Ovary (tissue), 9 donors: ENCODE data around the gene PTPN3. TPM values are rescaled to one million over a fixed set of nuclear protein-coding genes. Genes with fewer than 3 reads are reported as not detected.

Experiments
- DNase-seq, 5 donors: peaks; one replicate each; pipeline ENCODE4 v3.0.0-alpha.2; 2019 to 2020
- H3K27ac ChIP-seq, 2 donors: fragments of 200-600 bp; one replicate each; pipeline versions ENCODE4 v1.5.1 to v1.8.0; 2019 to 2022
- H3K27me3 ChIP-seq: fragments of 200-600 bp; one replicate; pipeline ENCODE4 v1.8.0; 2022
- H3K36me3 ChIP-seq: fragments of 200-600 bp; sonication (generic); one replicate; pipeline ENCODE4 v1.5.1; 2019
- H3K4me1 ChIP-seq: one replicate; pipeline ENCODE4 v1.8.1; 2013; ENCODE audit warnings: mild to moderate bottlenecking, moderate library complexity; ENCODE audit not compliant: insufficient read depth
- H3K4me3 ChIP-seq: fragments of 200-600 bp; sonication (generic); one replicate; pipeline ENCODE4 v1.5.1; 2017
- H3K9me3 ChIP-seq, 2 donors: fragments of 200-600 bp in 1 of 2; sonication (generic) in 1 of 2; one replicate each; pipeline versions ENCODE4 v1.5.1 to v1.8.1; 2013 to 2019; ENCODE audit warnings: mild to moderate bottlenecking in 1 of 2, moderate library complexity in 1 of 2
- EP300 ChIP-seq: sonication (generic); formaldehyde crosslinking; IDR thresholded peaks from one replicate; pipeline ENCODE4 v1.6.1; 2017; ENCODE audit warnings: antibody characterized with exemption
- POLR2A ChIP-seq: fragments of 450-650 bp; IDR thresholded peaks from one replicate; pipeline ENCODE4 v1.6.1; 2017; ENCODE audit warnings: antibody characterized with exemption, mild to moderate bottlenecking, moderate library complexity
- WGBS, 3 donors: extraction: QIAGEN DNeasy Blood & Tissue Kit in 1 of 3; methylation state at CpG; one replicate each; pipeline versions ENCODE4 v1.1.5 to v1.1.7; 2013 to 2017; 5-methylcytosine and 5-hydroxymethylcytosine counted together
- intact Hi-C, 4 donors: fragments of 100-400 bp; cut with DNase I; formaldehyde crosslinking; loops; one replicate each; pipeline versions ENCODE4 v1.11.0 to v1.15.1; 2022 to 2023
- polyA plus RNA-seq, 2 donors: library from polyadenylated mRNA; stranded (reverse); fragments of 200-250 nt in 1 of 2; fragments of 350-450 nt in 1 of 2; fragmentation: Illumina TruSeq in 1 of 2; extraction: RNeasy Lipid Tissue Mini Kit (QIAGEN cat#74804) in 1 of 2; gene quantifications; one replicate each; pipeline ENCODE4 v1.2.3, GENCODE V29; 2013 to 2014
- total RNA-seq, 7 donors: library from RNA; depleted of rRNA in 2 of 7; stranded (reverse); fragments of >200 nt in 2 of 7; fragmentation: NEBNext Ultra II Directional in 3 of 7; extraction: Animal tissue kit (Norgen Biotek cat#: 25700) in 3 of 7; gene quantifications; one replicate each; pipeline versions ENCODE4 v1.1.0 to v1.2.4, GENCODE V29; 2016 to 2023
- TF ChIP-seq, protein P1 (sequence below), 3 donors: fragments of 450-650 bp in 2 of 3; fragments of 200-600 bp in 1 of 3; IDR thresholded peaks; one replicate each; pipeline versions ENCODE4 v1.5.1 to v1.8.0; 2016 to 2022; ENCODE audit warnings: antibody characterized with exemption in 3 of 3, mild to moderate bottlenecking in 1 of 3
- donor health status: DM: no; HTN: no; CAD: no; lungs with moderate emphysema.
- donor health status: DM: no; HTN: no; CAD: no.
- donor health status: Bipolar disorder and iron deficiency.
- donor health status: DM: yes; HTN: yes; CAD: no.
- donor health status: DM: no; HTN: no; CAD: no.
- donor health status: DM: yes; HTN: yes; CAD: no.

Gene PTPN3
- total and polyA plus RNA-seq, 9 donors = 0.20 to 17.8 (median 1.6) TPM

DNA sequence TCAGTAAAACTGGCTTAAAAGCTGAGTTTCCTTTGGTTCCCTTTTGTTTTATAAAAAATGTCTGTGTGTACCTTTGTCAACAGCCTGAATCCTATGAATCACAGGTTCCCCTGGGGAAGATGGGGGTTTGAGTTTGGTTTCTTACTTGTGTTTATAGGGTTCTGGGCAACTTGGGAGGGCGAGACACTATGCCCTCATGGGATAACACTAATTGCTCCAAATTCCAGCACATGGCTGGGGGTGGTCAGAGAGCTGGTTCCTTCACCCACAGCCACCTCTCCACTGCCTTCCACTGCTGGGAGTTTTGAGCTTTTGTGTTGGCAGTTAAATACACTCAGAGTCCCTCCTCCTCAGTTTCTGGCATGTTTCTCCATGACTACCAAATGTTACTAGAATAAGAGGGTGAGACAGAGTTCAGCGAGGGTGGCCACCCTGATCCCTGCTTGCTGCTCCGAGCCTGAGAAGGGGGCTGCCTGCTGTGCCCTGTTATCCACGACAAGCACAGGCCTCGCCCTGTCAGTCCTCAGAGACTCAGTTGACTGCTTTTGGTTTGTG is 94.3 kb downstream of the PTPN3 start:
- WGBS, 3 donors = 68 to 76% (median 74%) methylated on average over 5 of the region's 5 CpGs
- no peak for DNase-seq
- Histone ChIP-seq H3K4me3 (no peak overlapping the region), H3K36me3 (no peaks in the 10 kb centered on the region), H3K27me3 (no peaks in the 10 kb centered on the region), H3K4me1 (no peaks in the 10 kb centered on the region), H3K27ac (no peak overlapping the region), H3K9me3 (no peaks in the 10 kb centered on the region)
- TF ChIP-seq EP300 (no peak), POLR2A (no peak)
- TF ChIP-seq, protein P1, sequence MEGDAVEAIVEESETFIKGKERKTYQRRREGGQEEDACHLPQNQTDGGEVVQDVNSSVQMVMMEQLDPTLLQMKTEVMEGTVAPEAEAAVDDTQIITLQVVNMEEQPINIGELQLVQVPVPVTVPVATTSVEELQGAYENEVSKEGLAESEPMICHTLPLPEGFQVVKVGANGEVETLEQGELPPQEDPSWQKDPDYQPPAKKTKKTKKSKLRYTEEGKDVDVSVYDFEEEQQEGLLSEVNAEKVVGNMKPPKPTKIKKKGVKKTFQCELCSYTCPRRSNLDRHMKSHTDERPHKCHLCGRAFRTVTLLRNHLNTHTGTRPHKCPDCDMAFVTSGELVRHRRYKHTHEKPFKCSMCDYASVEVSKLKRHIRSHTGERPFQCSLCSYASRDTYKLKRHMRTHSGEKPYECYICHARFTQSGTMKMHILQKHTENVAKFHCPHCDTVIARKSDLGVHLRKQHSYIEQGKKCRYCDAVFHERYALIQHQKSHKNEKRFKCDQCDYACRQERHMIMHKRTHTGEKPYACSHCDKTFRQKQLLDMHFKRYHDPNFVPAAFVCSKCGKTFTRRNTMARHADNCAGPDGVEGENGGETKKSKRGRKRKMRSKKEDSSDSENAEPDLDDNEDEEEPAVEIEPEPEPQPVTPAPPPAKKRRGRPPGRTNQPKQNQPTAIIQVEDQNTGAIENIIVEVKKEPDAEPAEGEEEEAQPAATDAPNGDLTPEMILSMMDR (IDR thresholded peaks at IDR 0.05) = no peak
- intact Hi-C loops = no loop called here

DNA sequence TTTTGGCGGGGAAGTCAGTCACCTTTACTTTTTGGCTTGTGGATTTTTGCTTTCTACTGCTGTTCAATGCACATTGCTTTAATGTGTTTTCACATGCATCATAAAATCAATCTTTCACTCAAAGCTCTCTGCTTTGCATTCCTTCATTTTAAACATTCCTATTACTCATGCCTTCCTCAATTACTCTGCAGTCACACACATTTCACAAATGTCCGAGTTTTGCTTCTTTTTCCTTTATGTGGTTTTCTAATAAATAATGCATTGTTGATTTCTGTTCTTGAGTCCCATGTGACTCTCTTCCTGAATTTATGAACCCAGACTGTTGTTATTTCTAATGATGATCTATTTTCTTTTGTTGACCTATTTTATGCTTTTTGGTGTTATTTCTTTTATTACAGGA is 95.0 kb downstream of the PTPN3 start:
- intact Hi-C loops = no loop called here
- no peaks in the 10 kb centered on the region for H3K4me1 ChIP-seq
- H3K36me3 ChIP-seq = no peaks in the 10 kb centered on the region
- H3K27ac ChIP-seq = no peak overlapping the region
- no peaks in the 10 kb centered on the region for H3K27me3 ChIP-seq
- no peak overlapping the region for H3K4me3 ChIP-seq
- no peak for DNase-seq
- TF ChIP-seq EP300 = no peak
- no peak for TF ChIP-seq POLR2A
- TF ChIP-seq, protein P1 (IDR thresholded peaks at IDR 0.05) = no peak
- WGBS, 3 donors = 86 to 89% (median 89%) methylated on average over 2 of the region's 2 CpGs
- no peaks in the 10 kb centered on the region for H3K9me3 ChIP-seq

- DNase-seq = no peak
- 69 to 73% (median 70%) methylated on average over 4 of the region's 4 CpGs for WGBS, 3 donors
- TF ChIP-seq POLR2A (no peak), EP300 (no peak)
- TF ChIP-seq, protein P1 (IDR thresholded peaks at IDR 0.05) = no peak
- Histone ChIP-seq H3K4me1 (no peaks in the 10 kb centered on the region), H3K4me3 (no peak overlapping the region), H3K36me3 (no peaks in the 10 kb centered on the region), H3K27me3 (no peaks in the 10 kb centered on the region), H3K9me3 (no peaks in the 10 kb centered on the region), H3K27ac (no peak overlapping the region)
- intact Hi-C loops = no loop called here
Observed at GRCh38 chr9:109401990-109402318, 96.2 kb downstream of the PTPN3 start.

DNA sequence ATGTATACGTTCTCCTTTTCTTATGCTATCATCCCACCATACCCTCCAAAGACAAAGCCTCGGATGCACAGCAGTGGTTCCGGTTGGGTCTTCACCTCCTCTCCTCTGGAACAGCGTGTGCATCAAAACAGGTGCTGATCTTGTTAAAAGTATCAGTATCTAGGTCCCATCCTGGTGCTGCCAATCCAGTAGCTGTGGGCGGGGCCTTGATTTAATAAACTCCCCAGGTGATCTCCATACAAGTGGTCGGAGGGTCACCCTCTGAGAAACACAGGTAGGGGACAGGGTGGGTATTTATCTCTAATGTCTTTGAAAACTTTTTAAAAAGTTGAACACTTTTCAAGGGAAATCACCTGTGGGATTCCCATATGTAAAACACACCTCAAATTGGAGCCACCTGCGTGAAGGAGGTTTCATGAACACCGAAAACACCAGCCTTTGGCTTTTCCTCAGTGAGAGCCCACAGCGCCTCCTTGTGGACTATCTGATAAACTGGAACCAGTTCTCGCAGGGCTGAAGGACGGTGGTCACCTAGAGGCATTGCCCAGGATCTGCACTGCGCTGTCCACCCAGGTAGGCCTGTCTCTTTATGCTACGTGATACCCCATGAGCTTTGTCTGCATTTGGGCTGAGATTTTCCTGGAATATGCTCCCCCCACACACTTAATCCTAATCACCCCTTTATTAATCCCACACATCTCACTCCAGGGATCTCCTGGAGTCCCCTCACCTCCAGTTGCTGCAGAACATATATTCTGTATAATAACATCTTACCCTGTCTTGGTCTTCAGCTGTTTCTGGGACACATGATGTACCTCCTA is 96.7 kb downstream of the PTPN3 start:
- H3K27ac ChIP-seq = no peak overlapping the region
- WGBS, 3 donors = 65 to 72% (median 70%) methylated on average over 13 of the region's 13 CpGs
- no peaks in the 10 kb centered on the region for H3K4me1 ChIP-seq
- intact Hi-C loops = no loop called here
- no peaks in the 10 kb centered on the region for H3K36me3 ChIP-seq
- no peaks in the 10 kb centered on the region for H3K27me3 ChIP-seq
- DNase-seq = peak in 3 of 5 donors; percentile 22 to 43 (median 32)
- H3K9me3 ChIP-seq = no peaks in the 10 kb centered on the region
- H3K4me3 ChIP-seq = no peak overlapping the region
- no peak for TF ChIP-seq POLR2A
- TF ChIP-seq, protein P1 (IDR thresholded peaks at IDR 0.05) = peak in 1 of 3 donors; percentile 33
